Panc1 (cell line): ENCODE results near the gene CD14. TPM values are rescaled to one million over a fixed set of nuclear protein-coding genes. Genes with fewer than 3 reads are reported as not detected.

Experiments used
- ATAC-seq: fragments of 200-7000 bp; cut with Tn5 transposase; 2 replicates; pipeline ENCODE4 v1.9.1; 2020; ENCODE audit warnings: mild to moderate bottlenecking, moderate library complexity
- BruUV-seq: library from RNA; stranded (reverse); fragments of 400-500 nt; replicated peaks from 2 replicates; lab custom pipeline; 2021; lab: Mats Ljungman, UMichigan
- CTCF ChIA-PET: fragments of 300-600 bp; sonication (Branson Sonifier 250); formaldehyde crosslinking; loops from one replicate; lab custom pipeline; 2022; ENCODE audit warnings: antibody characterized with exemption; lab: Charles Lee
- POLR2A ChIA-PET: fragments of 300-600 bp; sonication (Branson Sonifier 250); formaldehyde crosslinking; loops from one replicate; lab custom pipeline; 2022; ENCODE audit warnings: antibody characterized with exemption; lab: Charles Lee
- DNase-seq: peaks from one replicate; pipeline ENCODE4 v3.0.0-alpha.2; 2010; ENCODE audit warnings: low read depth, low spot score
- H3K27ac ChIP-seq: 2 replicates; pipeline ENCODE4 v1.5.1; 2011; ENCODE audit warnings: mild to moderate bottlenecking, low read length, inconsistent platforms
- H3K27me3 ChIP-seq: fragments of 200-500 bp; sonication (Bioruptor generic); 2 replicates; pipeline ENCODE4 v1.6.0; 2014; ENCODE audit warnings: low read length, inconsistent platforms; ENCODE audit not compliant: control insufficient read depth, insufficient read depth
- H3K36me3 ChIP-seq: fragments of 200-500 bp; sonication (Bioruptor generic); 2 replicates; pipeline ENCODE4 v1.5.1; 2014; ENCODE audit warnings: inconsistent platforms, mild to moderate bottlenecking, low read length, moderate library complexity; ENCODE audit not compliant: control insufficient read depth, insufficient read depth
- H3K4me1 ChIP-seq: 2 replicates; pipeline ENCODE4 v1.5.1; 2011; ENCODE audit warnings: inconsistent platforms, mild to moderate bottlenecking, low read length, moderate library complexity; ENCODE audit not compliant: control insufficient read depth, insufficient read depth
- H3K4me3 ChIP-seq, 2 experiments: 2 replicates each; pipeline ENCODE4 v1.5.1; 2011 to 2012; ENCODE audit warnings: low read depth in 2 of 2, low read length in 2 of 2, mild to moderate bottlenecking in 2 of 2, inconsistent platforms in 1 of 2, moderate library complexity in 1 of 2
- H3K9me3 ChIP-seq: fragments of 200-500 bp; sonication (Bioruptor generic); 2 replicates; pipeline ENCODE4 v1.5.1; 2014; ENCODE audit warnings: low read depth, mild to moderate bottlenecking, inconsistent platforms, low read length, moderate library complexity; ENCODE audit not compliant: control insufficient read depth, insufficient read depth
- POLR2AphosphoS5 ChIP-seq: IDR thresholded peaks from 2 replicates; pipeline ENCODE4 v1.6.1; 2012; ENCODE audit warnings: mild to moderate bottlenecking, low read depth, low read length, moderate library complexity
- SIN3A ChIP-seq: IDR thresholded peaks from 2 replicates; pipeline ENCODE4 v1.6.1; 2012; ENCODE audit warnings: low read depth, mild to moderate bottlenecking, low read length, moderate library complexity, borderline replicate concordance; ENCODE audit not compliant: insufficient read depth
- TCF7L2 ChIP-seq: IDR thresholded peaks from 2 replicates; pipeline ENCODE4 v1.6.1; 2011; ENCODE audit warnings: mild to moderate bottlenecking, low read depth, low read length, inconsistent platforms
- in situ Hi-C: cut with HindIII; loops from 2 replicates; pipeline ENCODE4 v1.10.0; 2016; ENCODE audit warnings: low sequenced_read_pairs, low pct_unique_long_range_greater_than_20kb
- intact Hi-C: fragments of 100-400 bp; cut with micrococcal nuclease; formaldehyde crosslinking; loops from one replicate; pipeline ENCODE4 v1.10.0; 2022; ENCODE audit not compliant: unreplicated experiment
- total RNA-seq: library from RNA; stranded (reverse); gene quantifications from one replicate; pipeline ENCODE4 v1.2.1, GENCODE V29; 2021; ENCODE audit not compliant: unreplicated experiment
- TF ChIP-seq, protein P1 (sequence below): fragments of 450-650 bp; IDR thresholded peaks from 2 replicates; pipeline ENCODE4 v1.5.1; 2017; ENCODE audit warnings: mild to moderate bottlenecking
- TF ChIP-seq, protein P2 (sequence below), 2 experiments: IDR thresholded peaks; 2 replicates each; pipeline ENCODE4 v1.6.1; 2011 to 2012; ENCODE audit warnings: low read depth in 2 of 2, control low read depth in 1 of 2, low read length in 1 of 2, mild to moderate bottlenecking in 1 of 2, moderate library complexity in 1 of 2; ENCODE audit not compliant: insufficient read depth in 1 of 2

CD14 gene
- total RNA-seq, 1 experiment from 2014 or later, result 2.5 TPM

DNA sequence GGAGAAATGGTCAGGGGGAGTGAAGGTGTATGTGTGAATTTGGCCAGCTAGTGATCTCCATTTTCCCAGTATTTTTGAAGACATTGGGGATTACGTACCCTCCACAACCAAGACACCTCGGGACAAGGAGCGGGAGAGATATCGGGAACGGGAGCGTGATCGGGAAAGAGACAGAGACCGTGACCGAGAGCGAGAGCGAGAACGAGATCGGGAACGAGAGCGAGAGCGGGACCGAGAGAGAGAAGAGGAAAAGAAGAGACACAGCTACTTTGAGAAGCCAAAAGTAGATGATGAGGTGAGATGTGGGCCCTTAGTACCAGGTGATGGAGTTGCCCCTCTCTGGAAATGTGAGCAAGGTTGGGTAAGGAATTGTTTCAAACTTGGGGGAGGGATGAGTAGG, 25.9 kb upstream of the CD14 start:
- intact Hi-C loops, result no loop called here
- TF ChIP-seq TCF7L2 (no peak), POLR2AphosphoS5 (no peak), SIN3A (no peak)
- TF ChIP-seq, protein P1, sequence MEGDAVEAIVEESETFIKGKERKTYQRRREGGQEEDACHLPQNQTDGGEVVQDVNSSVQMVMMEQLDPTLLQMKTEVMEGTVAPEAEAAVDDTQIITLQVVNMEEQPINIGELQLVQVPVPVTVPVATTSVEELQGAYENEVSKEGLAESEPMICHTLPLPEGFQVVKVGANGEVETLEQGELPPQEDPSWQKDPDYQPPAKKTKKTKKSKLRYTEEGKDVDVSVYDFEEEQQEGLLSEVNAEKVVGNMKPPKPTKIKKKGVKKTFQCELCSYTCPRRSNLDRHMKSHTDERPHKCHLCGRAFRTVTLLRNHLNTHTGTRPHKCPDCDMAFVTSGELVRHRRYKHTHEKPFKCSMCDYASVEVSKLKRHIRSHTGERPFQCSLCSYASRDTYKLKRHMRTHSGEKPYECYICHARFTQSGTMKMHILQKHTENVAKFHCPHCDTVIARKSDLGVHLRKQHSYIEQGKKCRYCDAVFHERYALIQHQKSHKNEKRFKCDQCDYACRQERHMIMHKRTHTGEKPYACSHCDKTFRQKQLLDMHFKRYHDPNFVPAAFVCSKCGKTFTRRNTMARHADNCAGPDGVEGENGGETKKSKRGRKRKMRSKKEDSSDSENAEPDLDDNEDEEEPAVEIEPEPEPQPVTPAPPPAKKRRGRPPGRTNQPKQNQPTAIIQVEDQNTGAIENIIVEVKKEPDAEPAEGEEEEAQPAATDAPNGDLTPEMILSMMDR, result no peak
- TF ChIP-seq, protein P2, sequence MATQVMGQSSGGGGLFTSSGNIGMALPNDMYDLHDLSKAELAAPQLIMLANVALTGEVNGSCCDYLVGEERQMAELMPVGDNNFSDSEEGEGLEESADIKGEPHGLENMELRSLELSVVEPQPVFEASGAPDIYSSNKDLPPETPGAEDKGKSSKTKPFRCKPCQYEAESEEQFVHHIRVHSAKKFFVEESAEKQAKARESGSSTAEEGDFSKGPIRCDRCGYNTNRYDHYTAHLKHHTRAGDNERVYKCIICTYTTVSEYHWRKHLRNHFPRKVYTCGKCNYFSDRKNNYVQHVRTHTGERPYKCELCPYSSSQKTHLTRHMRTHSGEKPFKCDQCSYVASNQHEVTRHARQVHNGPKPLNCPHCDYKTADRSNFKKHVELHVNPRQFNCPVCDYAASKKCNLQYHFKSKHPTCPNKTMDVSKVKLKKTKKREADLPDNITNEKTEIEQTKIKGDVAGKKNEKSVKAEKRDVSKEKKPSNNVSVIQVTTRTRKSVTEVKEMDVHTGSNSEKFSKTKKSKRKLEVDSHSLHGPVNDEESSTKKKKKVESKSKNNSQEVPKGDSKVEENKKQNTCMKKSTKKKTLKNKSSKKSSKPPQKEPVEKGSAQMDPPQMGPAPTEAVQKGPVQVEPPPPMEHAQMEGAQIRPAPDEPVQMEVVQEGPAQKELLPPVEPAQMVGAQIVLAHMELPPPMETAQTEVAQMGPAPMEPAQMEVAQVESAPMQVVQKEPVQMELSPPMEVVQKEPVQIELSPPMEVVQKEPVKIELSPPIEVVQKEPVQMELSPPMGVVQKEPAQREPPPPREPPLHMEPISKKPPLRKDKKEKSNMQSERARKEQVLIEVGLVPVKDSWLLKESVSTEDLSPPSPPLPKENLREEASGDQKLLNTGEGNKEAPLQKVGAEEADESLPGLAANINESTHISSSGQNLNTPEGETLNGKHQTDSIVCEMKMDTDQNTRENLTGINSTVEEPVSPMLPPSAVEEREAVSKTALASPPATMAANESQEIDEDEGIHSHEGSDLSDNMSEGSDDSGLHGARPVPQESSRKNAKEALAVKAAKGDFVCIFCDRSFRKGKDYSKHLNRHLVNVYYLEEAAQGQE (IDR thresholded peaks at IDR 0.05; ENCODE audit: insufficient read depth in 1 of 2, low read depth in 2 of 2, low read length in 1 of 2), result no peak
- Histone ChIP-seq H3K4me3 (no peak overlapping the region), H3K36me3 (peaks cover 40% of the 10 kb centered on the region), H3K27me3 (no peaks in the 10 kb centered on the region), H3K4me1 (no peaks in the 10 kb centered on the region), H3K27ac (no peak overlapping the region), H3K9me3 (no peaks in the 10 kb centered on the region)
- BruUV-seq, result no TSS peak
- ATAC-seq (no peak), DNase-seq (no peak)
- in situ Hi-C loops, result no loop called here
- ChIA-PET CTCF (no interaction called here), POLR2A (interaction anchor here (1.2 kb wide), 1 partner anchor 11 kb away, joined by 3 read pairs; the partner anchor contains the start of genes IK and NDUFA2)

DNA sequence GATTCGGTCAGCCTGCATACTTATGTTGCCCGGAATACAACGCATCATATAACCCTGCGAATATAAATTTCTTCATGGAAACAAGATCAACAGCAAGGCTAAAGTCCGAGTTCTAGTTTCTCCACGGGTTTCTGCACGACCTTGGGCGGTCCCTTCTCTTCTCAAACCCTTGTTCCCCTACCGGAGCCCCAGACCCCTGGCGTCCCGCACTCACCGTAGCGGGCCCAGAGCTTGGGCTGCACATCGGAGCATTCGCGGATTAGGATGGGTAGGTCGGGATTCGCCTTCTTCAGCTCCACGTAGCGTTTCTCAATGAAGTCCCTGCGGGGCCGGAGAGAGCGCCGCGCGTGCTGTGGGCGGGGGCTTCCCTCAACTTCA, 14.1 kb upstream of the CD14 start:
- no peak for TF ChIP-seq SIN3A
- TF ChIP-seq, protein P1, result no peak
- TF ChIP-seq, protein P2 (IDR thresholded peaks at IDR 0.05; ENCODE audit: insufficient read depth in 1 of 2, low read depth in 2 of 2, low read length in 1 of 2), result no peak
- TF ChIP-seq TCF7L2, result no peak
- TF ChIP-seq POLR2AphosphoS5, result no peak
- POLR2A ChIA-PET, result interaction anchor here (0.6 to 1.2 kb wide), 8 partner anchors 12 to 295 kb away, joined by 3 to 6 read pairs (median 4); no protein-coding TSS in a partner anchor
- H3K4me1 ChIP-seq, result peaks cover 9% of the 10 kb centered on the region
- no TSS peak for BruUV-seq
- H3K36me3 ChIP-seq, result peaks cover 20% of the 10 kb centered on the region; the same call in 1 of the 2 replicates
- in situ Hi-C loops (no loop called here), intact Hi-C loops (no loop called here)
- H3K4me3 ChIP-seq, result peak overlapping the region; percentile 91 to 94
- DNase-seq (no peak), ATAC-seq (peak; percentile 22)
- no peaks in the 10 kb centered on the region for H3K9me3 ChIP-seq
- CTCF ChIA-PET, result interaction anchor here (0.7 kb wide), 1 partner anchor 944 kb away, joined by 3 read pairs; no protein-coding TSS in a partner anchor
- H3K27ac ChIP-seq, result peak overlapping the region; percentile 89
- no peaks in the 10 kb centered on the region for H3K27me3 ChIP-seq
